NT2/D1 (cell line): ENCODE measurements around the gene LRTM2.

Experiments
- SUZ12 ChIP-seq: IDR thresholded peaks from 2 replicates; pipeline ENCODE4 v1.6.1; 2011; ENCODE audit not compliant: insufficient read length, insufficient read depth; ENCODE audit errors: extremely low read depth
- YY1 ChIP-seq: IDR thresholded peaks from 2 replicates; pipeline ENCODE4 v1.6.1; 2011; ENCODE audit not compliant: insufficient read length, insufficient read depth
- ZNF274 ChIP-seq: IDR thresholded peaks from 2 replicates; pipeline ENCODE4 v1.6.1; 2011; ENCODE audit warnings: mild to moderate bottlenecking, low read depth, low read length

DNA sequence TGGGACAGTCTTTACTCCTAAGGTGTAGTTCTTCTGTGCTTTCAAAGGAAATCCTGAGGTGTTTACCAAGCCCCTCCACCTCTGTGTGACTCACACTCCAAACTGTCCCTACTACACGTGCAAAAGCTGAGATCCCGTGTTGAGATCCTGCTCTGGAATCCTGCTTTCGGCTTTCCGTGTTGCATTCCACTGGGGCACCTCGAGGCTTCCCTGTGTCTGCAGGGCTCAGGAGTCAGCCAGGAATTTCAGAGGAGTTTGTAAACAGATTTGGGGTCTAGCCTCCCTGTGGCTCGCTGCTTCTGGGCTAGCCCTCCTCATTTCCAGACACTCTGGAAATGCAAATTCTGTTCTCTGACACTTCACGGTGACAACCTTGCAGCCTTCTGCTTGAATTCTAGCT, 49.7 kb downstream of the LRTM2 start:
- TF ChIP-seq YY1 (no peak), SUZ12 (no peak), ZNF274 (no peak)
